CD8-positive, alpha-beta memory T cell (primary cell): ENCODE results near the gene C1QL1. TPM values are rescaled to one million over a fixed set of nuclear protein-coding genes. Genes with fewer than 3 reads are reported as not detected.

ENCODE experiments used
- CTCF ChIA-PET: fragments of 350-600 bp; sonication (Branson Sonifier 250); formaldehyde crosslinking; loops from one replicate; lab custom pipeline; 2021; ENCODE audit warnings: antibody characterized with exemption; lab: Charles Lee
- POLR2A ChIA-PET: fragments of 350-600 bp; sonication (Branson Sonifier 250); formaldehyde crosslinking; loops from one replicate; lab custom pipeline; 2021; ENCODE audit warnings: antibody characterized with exemption; lab: Charles Lee
- DNase-seq, 5 donors: peaks; one replicate each; pipeline versions ENCODE4 v3.0.0 to v3.0.0-alpha.2; 2020 to 2022; ENCODE audit warnings: mixed read lengths in 1 of 5
- H3K27ac ChIP-seq: one replicate; pipeline ENCODE4 v1.7.0; 2013; ENCODE audit warnings: low read depth, mild to moderate bottlenecking, low read length, moderate library complexity
- H3K27me3 ChIP-seq: 2 replicates; pipeline ENCODE4 v1.7.0; 2013; ENCODE audit warnings: low read length, mild to moderate bottlenecking; ENCODE audit not compliant: insufficient read depth, poor library complexity, severe bottlenecking
- H3K36me3 ChIP-seq: 2 replicates; pipeline ENCODE4 v1.7.0; 2013; ENCODE audit warnings: mild to moderate bottlenecking, low read length, moderate library complexity; ENCODE audit not compliant: insufficient read depth
- H3K4me1 ChIP-seq: 2 replicates; pipeline ENCODE4 v1.7.0; 2013; ENCODE audit warnings: mild to moderate bottlenecking, low read length, moderate library complexity; ENCODE audit not compliant: insufficient read depth
- H3K4me3 ChIP-seq: 2 replicates; pipeline ENCODE4 v1.7.0; 2013; ENCODE audit warnings: mild to moderate bottlenecking, low read length
- H3K9me3 ChIP-seq: 2 replicates; pipeline ENCODE4 v1.7.0; 2013; ENCODE audit warnings: mild to moderate bottlenecking, low read length
- H3K27ac Mint-ChIP-seq, 8 donors: one replicate each; pipeline ENCODE4 v1.8.0; 2020 to 2021; ENCODE audit warnings: mixed read lengths in 8 of 8, mild to moderate bottlenecking in 6 of 8, inconsistent platforms in 3 of 8, moderate library complexity in 3 of 8
- H3K27me3 Mint-ChIP-seq, 2 donors: one replicate each; pipeline ENCODE4 v1.8.0; 2020 to 2021; ENCODE audit warnings: mixed read lengths in 2 of 2, mild to moderate bottlenecking in 1 of 2, moderate library complexity in 1 of 2
- H3K36me3 Mint-ChIP-seq, 3 donors: one replicate each; pipeline ENCODE4 v1.8.0; 2020 to 2021; ENCODE audit warnings: mixed read lengths in 3 of 3, inconsistent platforms in 1 of 3, mild to moderate bottlenecking in 1 of 3
- H3K4me1 Mint-ChIP-seq, 3 donors: one replicate each; pipeline ENCODE4 v1.8.0; 2020 to 2021; ENCODE audit warnings: mixed read lengths in 3 of 3, inconsistent platforms in 1 of 3, mild to moderate bottlenecking in 1 of 3
- H3K4me3 Mint-ChIP-seq, 7 donors: one replicate each; pipeline ENCODE4 v1.8.0; 2020 to 2021; ENCODE audit warnings: mixed read lengths in 7 of 7, mild to moderate bottlenecking in 6 of 7, moderate library complexity in 4 of 7, inconsistent platforms in 2 of 7
- H3K9me3 Mint-ChIP-seq, 5 donors: one replicate each; pipeline ENCODE4 v1.8.0; 2020 to 2022; ENCODE audit warnings: mixed read lengths in 5 of 5, mild to moderate bottlenecking in 3 of 5, moderate library complexity in 2 of 5, inconsistent platforms in 1 of 5
- polyA plus RNA-seq: library from polyadenylated mRNA; unstranded; fragments of 300-500 nt; fragmentation: Illumina TruSeq; gene quantifications from one replicate; pipeline ENCODE4 v1.2.3, GENCODE V29; 2021
- total RNA-seq, 2 experiments: library from RNA; stranded (reverse); gene quantifications; one replicate each; pipeline ENCODE4 v1.2.3, GENCODE V29; 2021

C1QL1 gene
- total and polyA plus RNA-seq, 3 experiments from 2014 or later, result not detected

DNA sequence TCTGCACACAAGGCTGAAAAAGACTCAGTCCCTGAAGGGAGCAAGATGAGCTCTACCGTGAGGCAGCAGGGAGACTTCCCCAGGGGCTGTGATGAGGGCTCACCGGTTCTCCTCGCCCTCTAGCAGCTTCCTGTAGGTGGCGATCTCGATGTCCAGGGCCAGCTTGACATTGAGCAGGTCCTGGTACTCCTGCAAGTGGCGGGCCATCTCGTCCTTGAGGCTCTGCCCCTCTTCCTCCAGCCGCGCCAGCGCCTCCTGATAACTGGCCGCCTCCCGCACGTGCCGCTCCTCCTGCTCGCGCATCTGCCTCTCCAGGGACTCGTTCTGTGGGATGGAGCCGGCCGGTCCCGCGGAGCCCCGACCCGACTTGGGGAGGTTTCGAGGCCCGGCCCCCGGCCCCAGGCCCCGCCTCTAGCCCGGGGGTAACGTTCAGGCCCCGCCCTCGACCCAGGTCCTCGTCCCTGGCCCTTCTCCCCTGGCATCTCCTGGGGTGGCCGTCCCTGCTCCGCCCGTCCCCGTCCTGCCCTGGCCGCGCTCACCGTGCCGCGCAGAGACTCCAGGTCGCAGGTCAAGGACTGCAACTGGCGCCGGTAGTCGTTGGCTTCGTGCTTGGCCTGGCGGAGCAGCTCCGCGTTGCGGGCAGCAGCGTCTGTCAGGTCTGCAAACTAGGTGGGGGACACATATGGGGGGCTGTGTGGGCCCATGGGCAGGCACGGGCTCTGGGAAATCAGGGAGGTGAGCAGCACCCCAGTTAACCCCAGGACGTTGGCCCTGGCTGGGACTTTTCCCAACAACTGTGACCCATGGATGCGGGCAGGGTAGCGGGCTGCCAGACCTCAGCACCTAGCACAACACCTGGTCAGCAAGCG is 56.7 kb downstream of the C1QL1 start:
- peaks cover 0 to 8% (median 5%) of the 10 kb centered on the region in 3 donors for H3K4me1 Mint-ChIP-seq
- DNase-seq, result peak; percentile 17 to 68 (median 30)
- peaks cover 0 to 2% (median 0%) of the 10 kb centered on the region in 3 donors for H3K36me3 Mint-ChIP-seq
- H3K9me3 Mint-ChIP-seq, result no peaks in the 10 kb centered on the region
- peaks cover 19 to 29% of the 10 kb centered on the region in 2 donors for H3K27me3 Mint-ChIP-seq
- Histone ChIP-seq H3K4me1 (no peaks in the 10 kb centered on the region), H3K9me3 (no peaks in the 10 kb centered on the region), H3K27ac (no peak overlapping the region), H3K4me3 (no peak overlapping the region), H3K27me3 (no peaks in the 10 kb centered on the region), H3K36me3 (no peaks in the 10 kb centered on the region)
- ChIA-PET CTCF (interaction anchor here (0.6 to 2.0 kb wide), 9 partner anchors 9 to 134 kb away, joined by 3 to 10 read pairs (median 3); partner anchors contain the start of gene EFTUD2), POLR2A (no interaction called here)
- H3K4me3 Mint-ChIP-seq, result peak overlapping the region in 6 of 7 donors; percentile 45 to 76 (median 70)
- no peak overlapping the region for H3K27ac Mint-ChIP-seq

DNA sequence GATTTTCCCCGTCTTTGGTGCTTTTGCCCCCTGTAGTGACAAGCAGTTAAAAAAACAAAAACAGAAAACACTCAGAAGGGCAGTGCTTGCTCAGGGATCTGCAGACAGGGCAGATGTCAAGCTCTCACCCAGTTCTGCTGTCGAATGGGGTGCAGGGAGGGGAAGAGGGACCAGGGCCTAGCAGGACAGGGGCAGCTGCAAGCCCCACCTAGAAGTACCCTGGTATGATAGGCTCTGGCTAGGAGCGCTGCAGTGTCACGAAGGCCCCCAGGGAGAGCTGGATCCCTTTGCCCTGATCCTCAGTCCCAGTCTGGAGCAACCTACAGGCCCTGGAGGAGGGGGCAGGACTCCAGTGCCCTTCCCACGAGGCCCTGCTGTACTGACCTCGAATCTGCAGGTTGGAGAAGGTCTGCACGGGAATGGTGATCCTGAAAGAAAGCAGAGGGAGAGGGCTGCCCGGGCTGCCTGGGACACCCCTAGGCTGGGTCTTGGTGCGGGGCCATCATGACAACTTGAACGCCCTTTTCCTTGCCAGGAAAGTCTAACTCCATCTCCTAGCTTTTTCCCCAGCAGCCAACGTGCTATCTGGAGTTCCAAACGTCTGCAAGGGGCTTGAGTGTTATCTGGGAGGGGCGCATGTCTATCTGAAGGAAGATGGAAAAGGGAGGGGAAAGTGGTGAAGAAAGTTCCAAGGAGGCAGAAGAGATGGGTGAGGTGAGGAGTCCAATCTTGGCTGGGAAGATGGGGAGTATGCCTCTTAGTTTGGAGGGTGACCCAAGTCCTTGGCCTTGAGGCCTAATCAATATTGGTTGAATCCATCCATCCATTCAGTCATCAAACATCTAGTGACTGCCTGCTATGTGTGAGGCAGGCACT is 57.6 kb downstream of the C1QL1 start:
- no peak overlapping the region for H3K27ac Mint-ChIP-seq
- peaks cover 0 to 8% (median 5%) of the 10 kb centered on the region in 3 donors for H3K4me1 Mint-ChIP-seq
- Histone ChIP-seq H3K9me3 (no peaks in the 10 kb centered on the region), H3K4me3 (no peak overlapping the region), H3K36me3 (no peaks in the 10 kb centered on the region), H3K4me1 (no peaks in the 10 kb centered on the region), H3K27me3 (no peaks in the 10 kb centered on the region), H3K27ac (no peak overlapping the region)
- no peaks in the 10 kb centered on the region for H3K9me3 Mint-ChIP-seq
- ChIA-PET POLR2A (no interaction called here), CTCF (interaction anchor here (0.6 to 2.0 kb wide), 7 partner anchors 9 to 133 kb away, joined by 3 to 10 read pairs (median 3); partner anchors contain the start of gene EFTUD2)
- H3K4me3 Mint-ChIP-seq, result peak overlapping the region in 4 of 7 donors; percentile 50 to 75 (median 70)
- DNase-seq, result no peak
- peaks cover 19 to 35% of the 10 kb centered on the region in 2 donors for H3K27me3 Mint-ChIP-seq
- peaks cover 0 to 2% (median 0%) of the 10 kb centered on the region in 3 donors for H3K36me3 Mint-ChIP-seq

Other genes starting within 250 kb of the C1QL1 start
- gene ADAM11, start 209.3 kb downstream of the C1QL1 start, total RNA-seq, result under 1 TPM; 0.35 to 0.71 TPM
- not detected for gene ADAM11, start 209.3 kb downstream of the C1QL1 start, polyA plus RNA-seq
- gene GJC1, start 138.0 kb downstream of the C1QL1 start, total RNA-seq, result 10 to 100 TPM in 1 of 2 experiments, 1 to 10 TPM in 1; 9.4 to 10.2 TPM
- gene GJC1, start 138.0 kb downstream of the C1QL1 start, polyA plus RNA-seq, result not detected
- not detected for gene HIGD1B, start 120.4 kb downstream of the C1QL1 start, total RNA-seq
- 0.56 TPM for gene HIGD1B, start 120.4 kb downstream of the C1QL1 start, polyA plus RNA-seq
- 100 to 1,000 TPM; 229 to 241 TPM for gene EFTUD2, start 68.9 kb downstream of the C1QL1 start, total RNA-seq
- 77.6 TPM for gene EFTUD2, start 68.9 kb downstream of the C1QL1 start, polyA plus RNA-seq
- not detected for gene GFAP, start 52.8 kb downstream of the C1QL1 start, total RNA-seq
- not detected for gene GFAP, start 52.8 kb downstream of the C1QL1 start, polyA plus RNA-seq
- gene KIF18B, start 20.5 kb downstream of the C1QL1 start, total RNA-seq, result 10 to 100 TPM; 27.1 to 28.3 TPM
- gene KIF18B, start 20.5 kb downstream of the C1QL1 start, polyA plus RNA-seq, result 0.10 TPM
- gene DCAKD, start 83.3 kb upstream of the C1QL1 start, total RNA-seq, result 10 to 100 TPM; 31.3 to 32.5 TPM
- 17.6 TPM for gene DCAKD, start 83.3 kb upstream of the C1QL1 start, polyA plus RNA-seq
- 100 to 1,000 TPM; 189 to 198 TPM for gene NMT1, start 93.0 kb upstream of the C1QL1 start, total RNA-seq
- gene NMT1, start 93.0 kb upstream of the C1QL1 start, polyA plus RNA-seq, result 82.0 TPM
- 1 to 10 TPM; 5.5 to 7.2 TPM for gene PLCD3, start 164.2 kb upstream of the C1QL1 start, total RNA-seq
- gene PLCD3, start 164.2 kb upstream of the C1QL1 start, polyA plus RNA-seq, result 1.1 TPM
- gene ACBD4, start 167.4 kb upstream of the C1QL1 start, total RNA-seq, result 1 to 10 TPM; 8.8 to 9.7 TPM
- gene ACBD4, start 167.4 kb upstream of the C1QL1 start, polyA plus RNA-seq, result 15.0 TPM
- gene HEXIM1, start 180.2 kb upstream of the C1QL1 start, total RNA-seq, result 10 to 100 TPM; 48.3 to 51.1 TPM
- gene HEXIM1, start 180.2 kb upstream of the C1QL1 start, polyA plus RNA-seq, result 5.6 TPM
- gene HEXIM2, start 193.6 kb upstream of the C1QL1 start, total RNA-seq, result 1 to 10 TPM; 7.7 to 9.3 TPM
- gene HEXIM2, start 193.6 kb upstream of the C1QL1 start, polyA plus RNA-seq, result 4.0 TPM